NT2/D1 (cell line): ENCODE data around the gene INSIG1.

ENCODE experiments used
- DNase-seq: peaks from one replicate; pipeline ENCODE4 v3.0.0-alpha.2; 2011; ENCODE audit warnings: low read depth, low spot score
- H3K27me3 ChIP-seq: 2 replicates; pipeline ENCODE4 v1.6.0; 2011; ENCODE audit warnings: mild to moderate bottlenecking; ENCODE audit not compliant: insufficient read length, insufficient read depth
- H3K36me3 ChIP-seq: 2 replicates; pipeline ENCODE4 v1.6.1; 2011; ENCODE audit warnings: mild to moderate bottlenecking, low read length, mixed read lengths; ENCODE audit not compliant: insufficient read depth, insufficient read length
- H3K4me1 ChIP-seq: 2 replicates; pipeline ENCODE4 v1.5.1; 2011; ENCODE audit not compliant: insufficient read depth, insufficient read length
- H3K4me3 ChIP-seq: 2 replicates; pipeline ENCODE4 v1.5.1; 2011; ENCODE audit warnings: low read depth; ENCODE audit not compliant: insufficient read length
- H3K9ac ChIP-seq: 2 replicates; pipeline ENCODE4 v1.6.0; 2011; ENCODE audit warnings: low read depth; ENCODE audit not compliant: insufficient read length
- H3K9me3 ChIP-seq: 2 replicates; pipeline ENCODE4 v1.5.1; 2011; ENCODE audit warnings: mild to moderate bottlenecking, low read length; ENCODE audit not compliant: insufficient read depth
- SUZ12 ChIP-seq: IDR thresholded peaks from 2 replicates; pipeline ENCODE4 v1.6.1; 2011; ENCODE audit not compliant: insufficient read length, insufficient read depth; ENCODE audit errors: extremely low read depth
- YY1 ChIP-seq: IDR thresholded peaks from 2 replicates; pipeline ENCODE4 v1.6.1; 2011; ENCODE audit not compliant: insufficient read length, insufficient read depth
- ZNF274 ChIP-seq: IDR thresholded peaks from 2 replicates; pipeline ENCODE4 v1.6.1; 2011; ENCODE audit warnings: mild to moderate bottlenecking, low read depth, low read length

INSIG1 gene

DNA sequence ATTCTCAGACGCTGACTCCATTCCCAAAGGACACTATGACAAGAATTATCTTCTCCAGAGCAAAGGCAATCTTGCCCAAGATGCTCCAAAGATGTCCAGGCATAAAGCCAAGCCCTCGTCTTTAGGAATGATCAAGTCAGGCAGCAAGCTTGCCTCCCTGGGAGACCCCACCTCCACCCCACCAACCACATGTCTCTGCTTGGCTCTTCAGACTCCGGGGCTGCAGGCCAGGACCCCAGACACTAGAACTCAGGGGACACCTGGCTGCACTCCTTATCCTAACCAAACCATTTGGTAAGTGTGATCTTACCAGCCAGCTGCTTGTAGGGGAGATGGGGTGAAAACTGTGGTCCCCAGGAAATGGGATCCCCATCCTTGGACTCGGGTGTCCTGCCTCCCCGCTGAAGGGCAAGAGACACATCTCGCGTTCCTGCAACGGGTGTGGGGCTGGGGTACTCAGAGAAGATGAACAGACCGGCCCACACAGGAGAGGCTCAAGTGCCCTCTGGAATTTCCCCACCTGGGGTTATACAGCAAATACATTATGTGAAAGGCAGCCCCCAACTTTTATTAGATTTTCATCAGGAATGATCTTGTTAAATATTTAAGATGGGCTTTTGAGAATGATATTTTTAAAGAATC is 55.7 kb downstream of the INSIG1 start:
- Histone ChIP-seq H3K36me3 (no peaks in the 10 kb centered on the region), H3K9me3 (no peaks in the 10 kb centered on the region), H3K4me3 (no peak overlapping the region), H3K9ac (no peak overlapping the region), H3K27me3 (no peaks in the 10 kb centered on the region), H3K4me1 (no peaks in the 10 kb centered on the region)
- DNase-seq: no peak
- TF ChIP-seq YY1 (no peak), ZNF274 (no peak), SUZ12 (no peak)

DNA sequence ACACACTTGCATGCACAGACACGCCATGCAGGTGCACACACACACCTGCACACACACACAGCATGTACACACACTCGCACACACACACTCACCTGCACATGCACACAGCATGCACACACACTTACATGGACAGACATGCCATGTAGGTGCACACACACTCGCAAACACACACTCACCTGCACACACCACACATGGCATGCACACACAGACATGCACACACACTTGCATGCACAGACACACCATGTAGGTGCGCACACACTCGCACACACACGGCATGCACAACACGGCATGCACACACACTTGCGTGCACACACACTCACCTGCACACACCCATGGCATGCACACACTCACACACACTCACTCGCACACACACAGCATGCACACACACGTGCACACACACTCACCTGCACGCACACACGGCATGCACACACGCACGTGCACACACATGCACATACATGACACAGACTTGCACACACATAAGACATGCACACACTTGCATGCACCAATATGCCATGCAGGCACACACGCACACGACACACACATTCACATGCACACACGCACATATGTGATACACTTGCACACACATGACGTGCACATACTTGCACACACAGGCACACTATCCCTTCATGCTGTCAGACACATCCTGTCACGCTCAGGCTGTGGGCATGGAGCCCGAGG is 56.8 kb downstream of the INSIG1 start:
- no peaks in the 10 kb centered on the region for H3K36me3 ChIP-seq
- no peaks in the 10 kb centered on the region for H3K9me3 ChIP-seq
- TF ChIP-seq YY1: no peak
- no peak overlapping the region for H3K4me3 ChIP-seq
- no peaks in the 10 kb centered on the region for H3K27me3 ChIP-seq
- no peaks in the 10 kb centered on the region for H3K4me1 ChIP-seq
- no peak overlapping the region for H3K9ac ChIP-seq
- DNase-seq: no peak

DNA sequence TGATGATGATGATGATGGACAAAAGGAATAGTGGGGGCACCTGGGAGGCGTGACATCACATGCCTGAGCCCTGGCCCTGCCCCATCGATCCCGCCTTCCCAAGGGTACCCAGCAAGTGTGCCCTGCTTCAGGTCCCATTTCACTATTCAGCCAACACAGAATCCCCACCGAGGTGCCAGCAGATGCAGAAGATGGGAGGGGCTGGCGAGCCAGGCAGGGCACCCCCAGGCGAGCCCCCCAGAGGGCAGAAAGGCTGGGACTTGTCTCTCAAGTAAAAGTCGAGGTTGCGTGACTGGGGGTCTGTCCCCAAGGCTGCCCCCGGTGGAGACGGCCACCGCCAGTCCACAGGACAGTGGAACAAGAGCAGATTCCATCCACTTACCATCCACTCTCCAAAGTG is 57.5 kb downstream of the INSIG1 start:
- TF ChIP-seq ZNF274 (no peak), SUZ12 (no peak)

DNA sequence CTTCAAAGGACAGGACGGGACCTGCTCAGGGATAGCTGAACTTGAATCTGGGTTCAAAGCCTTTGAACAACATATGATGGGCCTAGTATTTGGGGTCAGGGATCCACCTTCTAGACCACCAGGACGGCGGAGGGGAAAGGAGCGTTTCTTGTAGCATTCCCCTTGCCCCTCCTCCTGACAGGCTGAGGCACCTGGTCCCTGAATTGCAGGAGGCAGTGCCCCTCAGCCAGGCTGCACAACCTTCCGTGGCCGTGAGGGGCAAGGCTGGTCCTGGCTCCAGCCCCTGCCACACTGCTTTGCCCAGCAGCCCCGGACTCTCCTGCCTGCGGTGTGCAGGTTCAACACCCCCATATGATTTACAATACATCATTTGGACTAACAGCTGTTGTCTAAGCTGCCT is 58.1 kb downstream of the INSIG1 start:
- Histone ChIP-seq H3K9me3 (no peaks in the 10 kb centered on the region), H3K27me3 (no peaks in the 10 kb centered on the region), H3K4me3 (no peak overlapping the region), H3K36me3 (no peaks in the 10 kb centered on the region), H3K4me1 (peaks cover 2% of the 10 kb centered on the region), H3K9ac (no peak overlapping the region)
- DNase-seq: no peak
- TF ChIP-seq YY1 (no peak), ZNF274 (no peak), SUZ12 (no peak)

More for the DNA sequence above, 57.5 kb downstream of the INSIG1 start:
- Histone ChIP-seq H3K9ac (no peak overlapping the region), H3K27me3 (no peaks in the 10 kb centered on the region), H3K36me3 (no peaks in the 10 kb centered on the region), H3K9me3 (no peaks in the 10 kb centered on the region), H3K4me3 (no peak overlapping the region), H3K4me1 (peaks cover 2% of the 10 kb centered on the region)
- DNase-seq: no peak

DNA sequence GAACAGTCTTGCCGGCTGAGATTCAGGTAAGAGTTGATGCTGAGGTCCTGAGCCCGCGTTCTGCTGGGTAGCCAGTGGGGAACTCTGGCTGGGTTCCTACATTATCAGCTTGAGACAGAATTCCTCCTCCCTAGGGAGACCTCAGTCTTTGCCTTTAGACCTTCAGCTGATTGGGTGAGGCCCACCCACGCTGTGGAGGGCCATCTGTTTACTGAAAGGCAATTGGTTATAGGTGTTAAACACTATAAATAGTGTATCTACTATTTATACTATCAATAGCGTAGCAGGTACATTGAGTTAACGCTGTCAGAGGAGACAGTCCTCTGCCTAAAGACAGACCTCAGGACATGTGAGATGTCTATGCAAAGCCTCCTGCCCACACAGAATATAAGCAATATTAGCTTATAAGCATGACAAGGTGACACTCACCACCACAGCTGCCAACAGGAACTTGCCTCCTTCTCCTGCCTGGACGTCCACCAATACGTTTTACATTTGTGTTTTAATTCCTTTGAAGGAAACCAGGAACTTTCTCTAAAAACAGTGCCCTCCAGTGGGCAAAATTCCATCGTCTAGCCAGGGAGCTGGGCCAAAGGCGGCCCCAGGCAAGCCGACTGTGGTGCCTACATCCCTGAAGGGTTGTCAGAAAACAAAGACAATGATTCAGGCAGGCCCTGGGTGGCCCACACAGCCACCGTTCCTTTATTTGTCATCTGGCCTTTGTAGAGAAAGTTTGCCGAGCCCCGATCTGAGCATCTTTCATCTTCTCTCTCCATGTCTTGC is 58.8 kb downstream of the INSIG1 start:
- H3K36me3 ChIP-seq: no peaks in the 10 kb centered on the region
- no peak for DNase-seq
- TF ChIP-seq YY1 (no peak), SUZ12 (no peak), ZNF274 (no peak)
- no peak overlapping the region for H3K9ac ChIP-seq
- peaks cover 2% of the 10 kb centered on the region for H3K4me1 ChIP-seq
- no peaks in the 10 kb centered on the region for H3K9me3 ChIP-seq
- H3K4me3 ChIP-seq: no peak overlapping the region
- H3K27me3 ChIP-seq: peaks cover 4% of the 10 kb centered on the region

DNA sequence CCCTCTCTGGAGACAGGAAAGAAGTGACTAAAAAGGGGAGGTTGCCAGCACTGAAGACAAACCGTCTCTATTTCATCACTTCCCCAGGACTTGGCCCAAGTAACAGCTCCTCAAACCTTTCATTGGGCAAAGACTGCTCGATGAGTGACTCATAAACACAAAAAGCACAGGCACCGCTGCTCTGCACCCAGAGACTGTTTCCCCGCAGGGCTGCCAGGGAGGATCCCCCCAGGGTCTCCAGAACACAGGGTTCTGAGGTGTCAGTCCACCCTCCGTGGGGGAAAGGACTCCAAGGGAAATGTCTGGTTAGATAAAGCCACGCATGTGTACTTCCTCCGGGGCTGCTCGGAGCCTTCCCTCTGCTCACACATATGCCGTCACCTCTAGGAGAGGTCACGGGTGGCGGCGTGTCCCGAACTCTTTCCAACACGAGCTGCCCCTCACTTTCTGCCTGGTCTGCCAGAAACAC is 59.9 kb downstream of the INSIG1 start:
- Histone ChIP-seq H3K4me1 (peaks cover 2% of the 10 kb centered on the region), H3K4me3 (no peak overlapping the region), H3K27me3 (peaks cover 4% of the 10 kb centered on the region), H3K9me3 (no peaks in the 10 kb centered on the region), H3K36me3 (no peaks in the 10 kb centered on the region), H3K9ac (no peak overlapping the region)
- TF ChIP-seq SUZ12 (no peak), YY1 (no peak), ZNF274 (no peak)
- DNase-seq: no peak
